GM19438 (cell line): ENCODE data around the gene SOX18.
"Not testable (repeated sequence)": the region's sequence is repeated elsewhere in the genome, so short reads cannot be mapped to it uniquely, and the experiment has no call there.

Experiments
- ATAC-seq: cut with Tn5 transposase; IDR thresholded peaks from one replicate; pipeline ENCODE4 v1.9.1; 2021; ENCODE audit warnings: low read depth; ENCODE audit not compliant: unreplicated experiment

The SOX18 gene

DNA sequence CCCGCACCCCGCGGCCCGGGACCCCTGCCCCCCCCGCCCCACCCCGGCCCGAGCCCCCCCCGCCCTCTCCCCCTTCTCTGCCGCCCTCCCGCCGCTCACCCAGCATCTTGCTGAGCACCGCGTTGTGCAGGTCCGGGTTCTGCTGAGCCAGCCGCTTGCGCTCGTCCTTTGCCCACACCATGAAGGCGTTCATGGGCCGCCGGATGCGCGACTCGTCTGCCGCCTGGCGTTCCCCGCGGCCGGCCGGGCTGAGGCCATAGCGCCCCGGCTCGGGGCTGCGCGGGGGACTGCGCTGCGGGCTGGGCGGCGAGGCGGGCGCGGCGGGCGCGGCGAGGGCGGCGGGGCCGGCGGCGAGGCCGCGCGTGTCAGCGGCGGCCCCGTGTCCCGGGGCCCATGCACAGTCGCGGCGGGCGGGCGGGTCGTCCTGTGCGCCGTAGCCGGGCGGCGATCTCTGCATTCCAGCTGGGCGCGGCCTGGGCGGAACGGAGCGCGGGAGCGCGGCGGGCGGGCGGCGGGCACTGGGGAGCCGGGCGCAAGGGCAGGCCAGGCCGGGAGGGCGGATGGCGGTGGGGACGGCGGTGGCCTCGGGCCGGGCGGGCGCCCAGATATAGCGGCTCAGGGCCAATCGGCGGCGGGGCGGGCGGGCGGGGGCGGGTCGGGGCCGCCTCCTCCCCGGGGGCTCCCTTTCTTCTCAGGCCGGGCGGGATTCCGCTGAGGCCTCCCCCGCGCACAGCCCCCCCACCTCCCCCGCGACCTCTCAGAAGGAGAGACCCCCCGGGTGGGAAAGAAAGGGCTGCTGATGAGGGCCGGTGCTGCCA, at the start of gene SOX18:
TSS of gene SOX18 (minus strand) at position 580 of the 818 bp plus-strand sequence. CDS start at position 457, 123 bp downstream.
- ATAC-seq = no peak

DNA sequence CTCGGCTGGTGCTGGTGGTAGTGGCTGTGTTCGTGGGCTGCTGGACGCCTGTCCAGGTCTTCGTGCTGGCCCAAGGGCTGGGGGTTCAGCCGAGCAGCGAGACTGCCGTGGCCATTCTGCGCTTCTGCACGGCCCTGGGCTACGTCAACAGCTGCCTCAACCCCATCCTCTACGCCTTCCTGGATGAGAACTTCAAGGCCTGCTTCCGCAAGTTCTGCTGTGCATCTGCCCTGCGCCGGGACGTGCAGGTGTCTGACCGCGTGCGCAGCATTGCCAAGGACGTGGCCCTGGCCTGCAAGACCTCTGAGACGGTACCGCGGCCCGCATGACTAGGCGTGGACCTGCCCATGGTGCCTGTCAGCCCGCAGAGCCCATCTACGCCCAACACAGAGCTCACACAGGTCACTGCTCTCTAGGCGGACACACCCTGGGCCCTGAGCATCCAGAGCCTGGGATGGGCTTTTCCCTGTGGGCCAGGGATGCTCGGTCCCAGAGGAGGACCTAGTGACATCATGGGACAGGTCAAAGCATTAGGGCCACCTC, 49.1 kb upstream of the SOX18 start:
- no peak for ATAC-seq

DNA sequence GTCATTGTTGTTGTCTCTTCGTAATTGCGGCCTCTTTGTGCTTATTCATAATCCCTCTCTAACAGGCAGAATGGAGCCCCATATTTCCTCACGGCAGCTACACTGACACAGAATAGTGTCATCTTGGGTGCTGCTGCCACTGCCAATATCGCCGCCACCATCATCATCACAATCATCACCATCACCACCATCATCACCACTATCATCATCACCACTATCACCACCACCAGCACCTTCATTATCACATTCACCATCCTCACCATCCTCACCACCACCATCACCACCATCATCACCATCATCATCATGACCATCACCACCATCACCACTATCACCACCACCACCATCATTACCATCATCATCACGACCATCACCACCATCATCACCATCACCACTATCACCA, 47.1 kb upstream of the SOX18 start:
- ATAC-seq = no peak

DNA sequence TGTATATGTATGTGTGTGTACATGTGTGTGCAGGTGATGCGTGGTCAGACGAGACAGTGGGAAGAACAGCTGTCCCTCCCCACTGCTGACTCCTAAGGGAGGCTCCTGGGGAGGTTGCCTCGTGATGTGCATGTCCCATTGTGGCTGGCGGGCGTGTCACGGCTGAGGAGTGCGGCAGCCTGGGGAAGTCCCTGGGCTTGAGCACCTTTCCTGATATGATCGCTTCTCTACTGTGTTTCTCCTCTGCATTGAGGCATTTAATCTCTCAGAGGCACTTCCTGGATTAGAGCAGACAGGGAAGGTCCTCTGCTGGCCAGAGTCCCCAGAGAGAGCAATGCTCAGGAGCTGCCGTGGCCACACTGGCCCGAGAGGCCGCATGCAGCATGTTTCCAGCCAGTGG, 46.5 kb upstream of the SOX18 start:
- ATAC-seq = no peak

DNA sequence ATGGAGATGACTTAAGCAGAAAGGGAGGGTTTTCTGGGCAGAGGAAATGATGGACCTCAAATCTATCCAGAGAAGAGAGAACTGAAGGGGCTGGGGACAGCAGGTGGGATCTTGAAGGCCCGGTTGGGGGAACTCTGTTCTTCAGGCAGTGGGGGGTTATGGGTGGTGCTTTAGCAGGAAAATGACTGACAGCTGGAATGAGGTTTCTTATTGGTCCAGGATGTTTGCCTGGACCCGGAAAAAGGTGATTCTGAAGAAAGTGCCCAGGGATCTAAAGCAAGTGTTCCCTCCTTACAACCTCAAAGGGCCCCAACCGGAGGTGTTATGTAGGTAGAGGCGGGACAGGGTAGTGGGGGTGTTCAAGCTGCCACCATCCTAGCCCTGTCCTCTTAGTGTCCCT, 46.0 kb upstream of the SOX18 start:
- ATAC-seq = no peak

- ATAC-seq = no peak
These were observed 43.6 kb upstream of the SOX18 start for GRCh38 chr20:64093013-64093503.

DNA sequence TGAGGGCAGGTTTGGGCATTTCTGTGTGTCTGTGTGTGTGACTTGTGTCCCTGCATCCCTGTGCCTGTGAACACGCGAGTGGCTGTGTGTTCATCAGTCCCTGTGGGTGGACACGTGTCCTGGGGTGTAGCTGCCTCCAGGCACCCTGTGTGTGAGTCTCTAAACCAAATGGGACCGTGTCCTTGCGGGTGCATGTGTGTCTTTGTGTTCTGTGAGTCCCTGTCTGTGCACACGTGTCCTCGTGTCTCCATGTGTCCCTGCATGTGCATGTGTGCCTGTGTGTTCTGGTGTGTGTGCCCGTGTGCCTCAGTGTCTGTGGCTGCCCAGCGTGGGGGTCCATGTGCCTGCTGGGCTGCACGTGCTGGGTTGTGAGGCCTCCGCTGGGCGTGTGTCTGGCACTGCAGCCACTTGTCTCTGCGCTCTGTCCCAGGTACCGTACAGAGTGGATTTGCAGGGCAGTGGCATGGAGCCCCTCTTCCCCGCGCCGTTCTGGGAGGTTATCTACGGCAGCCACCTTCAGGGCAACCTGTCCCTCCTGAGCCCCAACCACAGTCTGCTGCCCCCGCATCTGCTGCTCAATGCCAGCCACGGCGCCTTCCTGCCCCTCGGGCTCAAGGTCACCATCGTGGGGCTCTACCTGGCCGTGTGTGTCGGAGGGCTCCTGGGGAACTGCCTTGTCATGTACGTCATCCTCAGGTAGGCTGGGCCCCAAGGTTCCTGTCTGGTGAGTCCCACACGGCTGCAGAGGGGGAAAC, 43.0 kb upstream of the SOX18 start:
- no peak for ATAC-seq

- ATAC-seq = no peak
These were observed 42.3 kb upstream of the SOX18 start for GRCh38 chr20:64091770-64092169.

DNA sequence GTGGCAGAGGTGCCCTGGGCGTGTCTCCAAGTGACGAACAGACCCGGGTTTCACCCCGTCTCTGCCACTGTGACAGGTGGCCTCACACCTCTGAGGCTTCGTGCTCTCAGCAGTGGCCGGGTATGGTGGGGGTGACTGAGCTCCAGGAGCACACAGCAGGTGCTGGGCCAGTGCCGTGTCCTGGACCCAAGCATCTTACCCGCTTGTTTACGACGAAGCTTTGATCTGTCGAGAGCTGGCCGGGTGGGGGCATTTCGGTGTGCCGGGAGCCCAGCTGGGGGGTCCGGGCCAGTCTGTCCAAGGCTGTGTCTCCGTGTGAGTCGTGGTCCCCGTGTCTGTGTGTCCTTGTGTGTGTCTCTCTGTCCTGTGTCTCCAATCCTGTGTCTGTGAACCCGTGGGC, 41.9 kb upstream of the SOX18 start:
- ATAC-seq = no peak

- ATAC-seq = no peak
These were observed 40.7 kb upstream of the SOX18 start for GRCh38 chr20:64090165-64090564.

- not testable (repeated sequence) for ATAC-seq
These were observed 39.1 kb upstream of the SOX18 start for GRCh38 chr20:64088586-64088985.

DNA sequence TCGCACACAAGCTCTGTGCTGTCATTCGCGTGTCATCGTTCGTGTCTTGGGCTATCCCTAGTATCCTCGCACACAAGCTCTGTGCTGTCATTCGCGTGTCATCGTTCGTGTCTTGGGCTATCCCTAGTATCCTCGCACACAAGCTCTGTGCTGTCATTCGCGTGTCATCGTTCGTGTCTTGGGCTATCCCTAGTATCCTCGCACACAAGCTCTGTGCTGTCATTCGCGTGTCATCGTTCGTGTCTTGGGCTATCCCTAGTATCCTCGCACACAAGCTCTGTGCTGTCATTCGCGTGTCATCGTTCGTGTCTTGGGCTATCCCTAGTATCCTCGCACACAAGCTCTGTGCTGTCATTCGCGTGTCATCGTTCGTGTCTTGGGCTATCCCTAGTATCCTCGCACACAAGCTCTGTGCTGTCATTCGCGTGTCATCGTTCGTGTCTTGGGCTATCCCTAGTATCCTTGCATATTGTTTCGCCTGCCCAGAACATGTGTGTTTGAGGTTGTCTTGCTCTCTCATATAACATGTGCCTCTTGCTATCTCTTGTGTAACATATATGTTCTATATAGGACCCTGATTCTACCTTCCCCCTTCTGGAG, 37.9 kb upstream of the SOX18 start:
- ATAC-seq = not testable (repeated sequence)

DNA sequence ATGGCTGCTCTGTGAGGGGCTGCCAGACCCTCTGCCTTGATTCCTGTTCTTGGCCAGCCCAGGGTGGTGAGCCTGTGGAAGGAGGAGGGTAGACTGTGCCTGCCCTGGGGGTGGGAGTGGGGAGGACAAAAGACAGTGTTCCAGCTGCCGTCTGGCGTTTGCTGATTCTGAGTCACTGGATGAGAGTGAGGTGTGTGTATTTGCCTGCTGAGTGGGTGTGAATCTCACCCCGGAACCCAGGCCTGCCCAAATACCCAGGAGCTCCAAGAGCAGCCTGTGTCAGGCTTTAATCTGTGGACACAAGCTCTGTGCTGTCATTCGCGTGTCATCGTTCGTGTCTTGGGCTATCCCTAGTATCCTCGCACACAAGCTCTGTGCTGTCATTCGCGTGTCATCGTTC, 37.4 kb upstream of the SOX18 start:
- ATAC-seq = no peak

DNA sequence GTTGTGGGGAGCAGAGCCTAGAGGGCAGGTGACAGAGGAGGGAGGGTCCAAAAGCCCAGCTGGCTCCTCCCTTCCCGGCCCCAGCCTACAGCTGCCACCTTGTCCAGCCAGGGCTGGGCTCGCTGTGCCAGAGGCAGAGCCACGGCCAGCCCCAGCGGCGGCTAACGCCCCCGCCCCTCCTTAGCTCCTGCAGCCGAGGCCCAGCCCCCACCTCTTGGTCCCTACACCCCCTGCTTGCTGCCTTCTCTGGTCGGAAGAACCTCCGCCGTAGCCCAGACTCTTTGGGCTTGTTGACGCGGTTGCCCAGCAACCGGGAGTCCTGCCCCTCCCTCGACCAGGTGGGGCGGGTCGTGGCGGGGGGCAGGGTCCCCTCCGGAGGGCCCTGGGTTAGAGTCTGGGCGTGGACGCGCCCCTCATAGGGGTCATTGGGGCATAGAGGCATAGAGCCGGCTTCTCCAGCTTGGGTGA, 35.3 kb upstream of the SOX18 start:
- no peak for ATAC-seq

DNA sequence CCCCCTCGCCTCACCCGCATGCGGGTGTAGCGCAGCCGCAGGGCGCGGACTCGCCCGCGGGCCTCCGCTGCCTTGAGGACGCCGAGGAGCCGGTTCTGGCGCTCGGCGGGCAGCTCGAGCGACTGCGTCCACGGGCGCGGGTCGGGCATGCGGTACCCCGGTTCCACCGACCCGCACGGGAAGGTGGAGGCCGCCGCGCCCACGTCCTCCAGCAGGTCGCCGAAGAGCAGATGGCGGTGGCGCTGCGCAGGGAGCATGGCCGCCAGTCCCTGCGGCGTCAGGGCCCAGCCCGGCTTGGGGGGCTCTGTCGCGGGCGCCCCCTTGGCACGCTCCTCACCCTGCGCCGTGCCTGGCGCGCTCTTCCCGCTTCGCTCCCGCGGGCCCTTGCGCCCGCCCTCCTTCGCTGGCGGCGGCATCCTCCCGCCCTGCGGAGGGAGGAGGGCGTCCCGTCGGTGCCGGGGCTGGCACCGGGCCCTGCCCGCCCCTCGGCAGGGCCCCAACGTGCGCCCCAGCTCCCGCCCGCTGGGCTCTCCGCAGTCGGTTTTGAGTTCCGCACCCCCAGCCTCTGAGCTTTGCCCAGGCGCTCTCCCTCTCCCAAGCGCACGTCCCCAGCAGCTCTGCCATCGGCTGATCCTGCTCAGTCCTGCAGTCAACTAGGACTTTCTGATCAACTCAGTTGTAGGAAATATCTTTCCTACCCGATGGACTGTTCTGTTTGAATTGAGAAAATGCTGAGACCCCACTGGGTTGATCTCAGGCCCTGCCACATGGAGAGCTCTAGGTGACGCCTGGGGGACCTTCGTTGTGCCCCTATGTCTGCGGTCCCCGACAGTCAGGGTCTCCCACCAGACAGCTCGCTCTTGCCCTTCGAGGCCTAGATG, 34.6 kb upstream of the SOX18 start, which contains the start of gene LKAAEAR1:
TSS of gene LKAAEAR1 (minus strand) at position 595 of the 881 bp plus-strand sequence. CDS start at position 416, 179 bp downstream.
- no peak for ATAC-seq

DNA sequence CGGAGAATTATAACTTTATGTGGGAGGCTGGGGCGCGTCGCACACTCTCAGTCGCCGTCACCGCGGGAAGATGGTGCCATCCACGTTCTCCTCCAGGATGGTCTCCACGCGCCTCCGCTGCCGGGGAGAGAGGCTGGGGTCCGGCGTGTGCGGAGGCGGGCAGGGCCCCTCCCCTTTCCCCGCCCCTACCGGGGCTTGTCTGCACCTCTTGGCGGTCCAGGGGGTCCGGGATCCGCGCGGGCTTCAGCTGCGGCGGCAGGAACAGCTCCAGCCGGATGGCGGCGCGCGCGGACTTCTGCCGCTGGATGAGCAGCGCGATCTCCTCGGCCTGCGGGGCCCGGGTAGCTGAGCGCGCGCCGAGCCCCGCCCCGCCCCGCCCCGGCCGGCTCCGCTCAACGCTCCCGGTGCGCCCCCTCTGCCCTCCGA, 34.0 kb upstream of the SOX18 start:
- no peak for ATAC-seq

GRCh38 chr20:64082820-64083377, 33.5 kb upstream of the SOX18 start:
- ATAC-seq = no peak

GRCh38 chr20:64082126-64082731, 32.8 kb upstream of the SOX18 start:
- no peak for ATAC-seq

GRCh38 chr20:64081624-64081964, 32.2 kb upstream of the SOX18 start:
- ATAC-seq = no peak
